Measurements from ENCODE around the gene VWA8. TPM values are rescaled to one million over a fixed set of nuclear protein-coding genes. Genes with fewer than 3 reads are reported as not detected.

The VWA8 gene
- total and polyA plus RNA-seq, 4 donors: 7.1 to 50.3 (median 12.4) TPM

DNA sequence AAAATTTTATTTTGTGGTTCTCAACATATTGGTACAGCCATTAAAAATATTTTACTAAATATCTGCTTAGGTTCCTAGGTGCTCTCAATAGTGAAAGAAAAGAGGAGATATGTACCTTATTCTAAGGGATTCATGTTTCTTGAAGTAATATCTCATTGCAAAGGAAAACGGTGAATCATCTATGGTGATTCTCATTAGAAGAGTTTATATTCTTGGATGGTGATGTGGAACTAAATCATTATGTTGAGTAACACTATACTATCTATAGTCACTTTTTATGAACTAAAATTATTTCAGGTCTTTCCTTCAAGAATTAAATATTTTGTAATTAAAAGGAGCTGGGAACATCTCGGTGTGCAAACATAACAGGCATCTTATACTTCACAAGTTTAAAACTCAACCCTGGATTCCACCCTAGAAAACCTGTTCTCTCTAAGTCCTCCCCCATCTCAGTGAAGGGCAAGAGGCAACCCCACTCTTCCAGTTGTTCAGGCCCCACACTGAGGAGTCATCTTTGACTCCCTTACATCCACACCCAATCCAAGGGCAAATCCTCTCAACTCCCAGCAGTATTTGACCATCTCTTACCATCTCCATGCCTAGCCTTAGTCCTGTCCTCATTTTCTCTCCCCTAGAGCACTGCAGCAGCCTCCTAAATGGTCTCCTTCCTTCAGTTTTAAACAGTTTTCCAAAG lies 363.4 kb downstream of the VWA8 start:
- Histone ChIP-seq H3K9ac (ENCODE audit: low read depth in 1 of 2, low read length in 2 of 2) (no peak overlapping the region), H3K27ac (ENCODE audit: low read depth in 1 of 2, low read length in 2 of 2) (no peak overlapping the region)
- TF ChIP-seq NR2F2 (IDR thresholded peaks at IDR 0.05) (no peak), YY1 (IDR thresholded peaks at IDR 0.05) (no peak), JUND (IDR thresholded peaks at IDR 0.05) (no peak), EGR1 (IDR thresholded peaks at IDR 0.05; ENCODE audit: low read depth in 2 of 2) (no peak), FOXA2 (IDR thresholded peaks at IDR 0.05) (no peak), SP1 (IDR thresholded peaks at IDR 0.05) (no peak), TAF1 (conservative IDR thresholded peaks at IDR 0.05) (no peak), FOXA1 (IDR thresholded peaks at IDR 0.05) (no peak), RXRA (IDR thresholded peaks at IDR 0.05) (no peak), RAD21 (IDR thresholded peaks at IDR 0.05) (no peak), HNF4G (IDR thresholded peaks at IDR 0.05) (no peak), HNF4A (conservative IDR thresholded peaks at IDR 0.05) (no peak), ATF3 (IDR thresholded peaks at IDR 0.05) (no peak), GABPA (IDR thresholded peaks at IDR 0.05 in 1 of 2, conservative IDR thresholded peaks at IDR 0.05 in 1 of 2) (no peak)
- TF ChIP-seq, protein P1, sequence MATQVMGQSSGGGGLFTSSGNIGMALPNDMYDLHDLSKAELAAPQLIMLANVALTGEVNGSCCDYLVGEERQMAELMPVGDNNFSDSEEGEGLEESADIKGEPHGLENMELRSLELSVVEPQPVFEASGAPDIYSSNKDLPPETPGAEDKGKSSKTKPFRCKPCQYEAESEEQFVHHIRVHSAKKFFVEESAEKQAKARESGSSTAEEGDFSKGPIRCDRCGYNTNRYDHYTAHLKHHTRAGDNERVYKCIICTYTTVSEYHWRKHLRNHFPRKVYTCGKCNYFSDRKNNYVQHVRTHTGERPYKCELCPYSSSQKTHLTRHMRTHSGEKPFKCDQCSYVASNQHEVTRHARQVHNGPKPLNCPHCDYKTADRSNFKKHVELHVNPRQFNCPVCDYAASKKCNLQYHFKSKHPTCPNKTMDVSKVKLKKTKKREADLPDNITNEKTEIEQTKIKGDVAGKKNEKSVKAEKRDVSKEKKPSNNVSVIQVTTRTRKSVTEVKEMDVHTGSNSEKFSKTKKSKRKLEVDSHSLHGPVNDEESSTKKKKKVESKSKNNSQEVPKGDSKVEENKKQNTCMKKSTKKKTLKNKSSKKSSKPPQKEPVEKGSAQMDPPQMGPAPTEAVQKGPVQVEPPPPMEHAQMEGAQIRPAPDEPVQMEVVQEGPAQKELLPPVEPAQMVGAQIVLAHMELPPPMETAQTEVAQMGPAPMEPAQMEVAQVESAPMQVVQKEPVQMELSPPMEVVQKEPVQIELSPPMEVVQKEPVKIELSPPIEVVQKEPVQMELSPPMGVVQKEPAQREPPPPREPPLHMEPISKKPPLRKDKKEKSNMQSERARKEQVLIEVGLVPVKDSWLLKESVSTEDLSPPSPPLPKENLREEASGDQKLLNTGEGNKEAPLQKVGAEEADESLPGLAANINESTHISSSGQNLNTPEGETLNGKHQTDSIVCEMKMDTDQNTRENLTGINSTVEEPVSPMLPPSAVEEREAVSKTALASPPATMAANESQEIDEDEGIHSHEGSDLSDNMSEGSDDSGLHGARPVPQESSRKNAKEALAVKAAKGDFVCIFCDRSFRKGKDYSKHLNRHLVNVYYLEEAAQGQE (IDR thresholded peaks at IDR 0.05): no peak
- TF ChIP-seq, protein P2, sequence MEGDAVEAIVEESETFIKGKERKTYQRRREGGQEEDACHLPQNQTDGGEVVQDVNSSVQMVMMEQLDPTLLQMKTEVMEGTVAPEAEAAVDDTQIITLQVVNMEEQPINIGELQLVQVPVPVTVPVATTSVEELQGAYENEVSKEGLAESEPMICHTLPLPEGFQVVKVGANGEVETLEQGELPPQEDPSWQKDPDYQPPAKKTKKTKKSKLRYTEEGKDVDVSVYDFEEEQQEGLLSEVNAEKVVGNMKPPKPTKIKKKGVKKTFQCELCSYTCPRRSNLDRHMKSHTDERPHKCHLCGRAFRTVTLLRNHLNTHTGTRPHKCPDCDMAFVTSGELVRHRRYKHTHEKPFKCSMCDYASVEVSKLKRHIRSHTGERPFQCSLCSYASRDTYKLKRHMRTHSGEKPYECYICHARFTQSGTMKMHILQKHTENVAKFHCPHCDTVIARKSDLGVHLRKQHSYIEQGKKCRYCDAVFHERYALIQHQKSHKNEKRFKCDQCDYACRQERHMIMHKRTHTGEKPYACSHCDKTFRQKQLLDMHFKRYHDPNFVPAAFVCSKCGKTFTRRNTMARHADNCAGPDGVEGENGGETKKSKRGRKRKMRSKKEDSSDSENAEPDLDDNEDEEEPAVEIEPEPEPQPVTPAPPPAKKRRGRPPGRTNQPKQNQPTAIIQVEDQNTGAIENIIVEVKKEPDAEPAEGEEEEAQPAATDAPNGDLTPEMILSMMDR (IDR thresholded peaks at IDR 0.05; ENCODE audit: low read depth, low read length, missing input control): no peak
- TF ChIP-seq, protein P3, sequence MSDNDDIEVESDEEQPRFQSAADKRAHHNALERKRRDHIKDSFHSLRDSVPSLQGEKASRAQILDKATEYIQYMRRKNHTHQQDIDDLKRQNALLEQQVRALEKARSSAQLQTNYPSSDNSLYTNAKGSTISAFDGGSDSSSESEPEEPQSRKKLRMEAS (IDR thresholded peaks at IDR 0.05): no peak
- TF ChIP-seq, protein P4, sequence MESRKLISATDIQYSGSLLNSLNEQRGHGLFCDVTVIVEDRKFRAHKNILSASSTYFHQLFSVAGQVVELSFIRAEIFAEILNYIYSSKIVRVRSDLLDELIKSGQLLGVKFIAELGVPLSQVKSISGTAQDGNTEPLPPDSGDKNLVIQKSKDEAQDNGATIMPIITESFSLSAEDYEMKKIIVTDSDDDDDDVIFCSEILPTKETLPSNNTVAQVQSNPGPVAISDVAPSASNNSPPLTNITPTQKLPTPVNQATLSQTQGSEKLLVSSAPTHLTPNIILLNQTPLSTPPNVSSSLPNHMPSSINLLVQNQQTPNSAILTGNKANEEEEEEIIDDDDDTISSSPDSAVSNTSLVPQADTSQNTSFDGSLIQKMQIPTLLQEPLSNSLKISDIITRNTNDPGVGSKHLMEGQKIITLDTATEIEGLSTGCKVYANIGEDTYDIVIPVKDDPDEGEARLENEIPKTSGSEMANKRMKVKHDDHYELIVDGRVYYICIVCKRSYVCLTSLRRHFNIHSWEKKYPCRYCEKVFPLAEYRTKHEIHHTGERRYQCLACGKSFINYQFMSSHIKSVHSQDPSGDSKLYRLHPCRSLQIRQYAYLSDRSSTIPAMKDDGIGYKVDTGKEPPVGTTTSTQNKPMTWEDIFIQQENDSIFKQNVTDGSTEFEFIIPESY (IDR thresholded peaks at IDR 0.05): no peak

More for the DNA sequence above, 363.4 kb downstream of the VWA8 start:
- WGBS: 99% methylated on average over 2 of the region's 2 CpGs
- Histone ChIP-seq H3K27me3 (ENCODE audit: control insufficient read depth in 4 of 4, insufficient read depth in 4 of 4, low read length in 3 of 4) (no peaks in the 10 kb centered on the region), H3K36me3 (ENCODE audit: control insufficient read depth in 4 of 4, insufficient read depth in 3 of 4, low read depth in 1 of 4, low read length in 3 of 4) (peaks cover 0 to 12% (median 0%) of the 10 kb centered on the region in 4 donors), H3K4me3 (ENCODE audit: low read depth in 1 of 3, low read length in 3 of 3) (no peak overlapping the region), H3K4me1 (ENCODE audit: control insufficient read depth in 4 of 4, insufficient read depth in 4 of 4, low read length in 3 of 4) (no peaks in the 10 kb centered on the region), H3K9me3 (ENCODE audit: control insufficient read depth in 4 of 4, low read length in 3 of 4) (no peaks in the 10 kb centered on the region)
- DNase-seq (ENCODE audit: low spot score): no peak
